Right lobe of liver (tissue), 6 donors: ENCODE data around the gene TARP.

Experiments used
- ATAC-seq, 4 donors: fragments of 200-7000 bp; cut with Tn5 transposase; one replicate each; pipeline ENCODE4 v1.9.1; 2020; ENCODE audit warnings: mild to moderate bottlenecking in 4 of 4, moderate library complexity in 4 of 4
- DNase-seq, 3 donors: peaks; one replicate each; pipeline ENCODE4 v3.0.0-alpha.2; 2020
- H3K27ac ChIP-seq, 3 donors: fragments of 200-600 bp; one replicate each; pipeline ENCODE4 v1.8.0; 2022
- H3K27me3 ChIP-seq, 2 donors: fragments of 200-600 bp; one replicate each; pipeline ENCODE4 v1.8.0; 2022
- H3K36me3 ChIP-seq, 4 donors: fragments of 200-600 bp; sonication (generic) in 1 of 4; one replicate each; pipeline versions ENCODE4 v1.5.1 to v1.8.0; 2017 to 2022; ENCODE audit warnings: control low read depth in 1 of 4
- H3K4me1 ChIP-seq, 4 donors: fragments of 200-600 bp; sonication (generic) in 1 of 4; one replicate each; pipeline versions ENCODE4 v1.5.1 to v1.8.0; 2017 to 2022; ENCODE audit warnings: control low read depth in 1 of 4
- H3K4me3 ChIP-seq, 3 donors: fragments of 200-600 bp; one replicate each; pipeline ENCODE4 v1.8.0; 2022
- H3K9me3 ChIP-seq, 4 donors: fragments of 200-600 bp; sonication (generic) in 1 of 4; one replicate each; pipeline versions ENCODE4 v1.5.1 to v1.8.0; 2017 to 2022; ENCODE audit warnings: control low read depth in 1 of 4
- POLR2A ChIP-seq: fragments of 450-650 bp; IDR thresholded peaks from one replicate; pipeline ENCODE4 v1.6.1; 2017; ENCODE audit warnings: antibody characterized with exemption, mild to moderate bottlenecking
- WGBS: methylation state at CpG from one replicate; pipeline ENCODE4 v1.1.6; 2018; ENCODE audit warnings: low coverage, low lambda C conversion rate; ENCODE audit not compliant: insufficient coverage; ENCODE audit errors: missing lambda C conversion rate; 5-methylcytosine and 5-hydroxymethylcytosine counted together
- intact Hi-C, 2 donors: fragments of 100-400 bp; cut with DNase I; formaldehyde crosslinking; loops; one replicate each; pipeline versions ENCODE4 v1.11.2 to v1.14.1; 2022
- TF ChIP-seq, protein P1 (sequence below), 4 donors: fragments of 200-600 bp in 3 of 4; fragments of 450-650 bp in 1 of 4; IDR thresholded peaks; one replicate each; pipeline versions ENCODE4 v1.5.1 to v1.8.0; 2016 to 2022; ENCODE audit warnings: antibody characterized with exemption in 4 of 4, mild to moderate bottlenecking in 2 of 4
- donor health status: DM: no; HTN: yes; CAD: no.
- donor health status: DM: no; HTN: no; CAD: no.
- donor health status: DM: no; HTN: no; CAD: no.
- donor health status: DM: no; HTN: yes; CAD: no.
- donor health status: DM: no; HTN: yes; CAD: no.

The TARP gene

DNA sequence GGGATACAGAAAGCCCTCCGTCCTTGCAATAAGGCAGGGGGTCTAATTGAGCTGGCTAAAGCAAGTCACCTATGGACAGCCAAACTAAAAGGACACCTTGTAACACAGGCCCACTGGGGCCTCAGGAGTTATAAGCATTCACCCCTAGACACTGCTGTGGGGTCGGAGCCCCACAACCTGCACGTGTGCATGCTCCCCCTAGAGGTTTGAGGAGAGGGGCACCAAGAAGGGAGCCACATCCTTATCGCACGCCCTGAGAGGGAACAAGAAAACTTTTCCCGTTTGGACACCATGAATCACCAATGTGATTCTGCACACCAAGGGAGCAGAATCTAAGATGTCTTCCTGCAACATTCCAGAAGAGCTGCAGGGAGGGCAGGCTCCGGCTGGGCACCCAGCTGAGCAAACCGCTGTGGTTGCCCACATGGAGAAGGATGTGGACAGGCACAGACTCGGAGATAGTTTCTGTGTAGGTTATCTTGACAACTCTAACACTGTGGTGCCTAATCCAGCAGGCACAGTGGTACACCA lies 17.7 kb upstream of the TARP start:
- no peaks in the 10 kb centered on the region for H3K9me3 ChIP-seq
- DNase-seq (no peak), ATAC-seq (no peak)
- no peaks in the 10 kb centered on the region for H3K4me1 ChIP-seq
- no peaks in the 10 kb centered on the region for H3K36me3 ChIP-seq
- intact Hi-C loops, result no loop called here
- no peaks in the 10 kb centered on the region for H3K27me3 ChIP-seq
- TF ChIP-seq POLR2A, result no peak
- TF ChIP-seq, protein P1, sequence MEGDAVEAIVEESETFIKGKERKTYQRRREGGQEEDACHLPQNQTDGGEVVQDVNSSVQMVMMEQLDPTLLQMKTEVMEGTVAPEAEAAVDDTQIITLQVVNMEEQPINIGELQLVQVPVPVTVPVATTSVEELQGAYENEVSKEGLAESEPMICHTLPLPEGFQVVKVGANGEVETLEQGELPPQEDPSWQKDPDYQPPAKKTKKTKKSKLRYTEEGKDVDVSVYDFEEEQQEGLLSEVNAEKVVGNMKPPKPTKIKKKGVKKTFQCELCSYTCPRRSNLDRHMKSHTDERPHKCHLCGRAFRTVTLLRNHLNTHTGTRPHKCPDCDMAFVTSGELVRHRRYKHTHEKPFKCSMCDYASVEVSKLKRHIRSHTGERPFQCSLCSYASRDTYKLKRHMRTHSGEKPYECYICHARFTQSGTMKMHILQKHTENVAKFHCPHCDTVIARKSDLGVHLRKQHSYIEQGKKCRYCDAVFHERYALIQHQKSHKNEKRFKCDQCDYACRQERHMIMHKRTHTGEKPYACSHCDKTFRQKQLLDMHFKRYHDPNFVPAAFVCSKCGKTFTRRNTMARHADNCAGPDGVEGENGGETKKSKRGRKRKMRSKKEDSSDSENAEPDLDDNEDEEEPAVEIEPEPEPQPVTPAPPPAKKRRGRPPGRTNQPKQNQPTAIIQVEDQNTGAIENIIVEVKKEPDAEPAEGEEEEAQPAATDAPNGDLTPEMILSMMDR (IDR thresholded peaks at IDR 0.05), result no peak
- 75% methylated on average over 2 of the region's 9 CpGs for WGBS
- H3K4me3 ChIP-seq, result no peak overlapping the region
- H3K27ac ChIP-seq, result no peak overlapping the region

GRCh38 chr7:38284553-38284952 lies 11.1 kb upstream of the TARP start:
- Histone ChIP-seq H3K9me3 (no peaks in the 10 kb centered on the region), H3K27ac (no peak overlapping the region), H3K4me1 (no peaks in the 10 kb centered on the region), H3K4me3 (no peak overlapping the region), H3K36me3 (no peaks in the 10 kb centered on the region), H3K27me3 (no peaks in the 10 kb centered on the region)
- ATAC-seq (no peak), DNase-seq (no peak)
- intact Hi-C loops, result no loop called here
- no peak for TF ChIP-seq POLR2A
- TF ChIP-seq, protein P1 (IDR thresholded peaks at IDR 0.05), result no peak
- 45% methylated on average over 8 of the region's 8 CpGs for WGBS

DNA sequence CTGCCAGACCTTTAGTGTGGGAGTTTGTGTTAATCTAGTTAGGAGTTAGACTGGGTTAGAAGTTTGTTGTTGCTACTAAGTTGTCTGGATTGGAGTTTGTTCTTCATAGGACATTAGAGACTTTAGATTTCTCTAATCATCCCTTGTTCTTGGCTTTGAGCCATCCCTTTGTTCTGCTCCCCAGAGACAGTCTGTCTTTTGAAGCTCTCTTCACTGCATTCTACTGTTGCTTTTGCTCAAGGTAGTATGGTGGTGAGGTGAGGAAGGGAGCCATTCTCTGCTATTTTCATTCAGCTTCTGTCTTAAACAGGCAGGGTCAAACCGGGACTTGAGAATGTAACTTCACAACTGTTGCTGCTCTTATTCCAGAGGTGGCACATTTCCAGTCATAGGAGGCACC lies 10.4 kb upstream of the TARP start:
- H3K27me3 ChIP-seq, result no peaks in the 10 kb centered on the region
- intact Hi-C loops, result no loop called here
- no peak overlapping the region for H3K4me3 ChIP-seq
- no peaks in the 10 kb centered on the region for H3K36me3 ChIP-seq
- DNase-seq, result no peak
- no peaks in the 10 kb centered on the region for H3K9me3 ChIP-seq
- H3K27ac ChIP-seq, result no peak overlapping the region
- WGBS, result 38% methylated on average over 1 of the region's 1 CpG
- no peaks in the 10 kb centered on the region for H3K4me1 ChIP-seq
- ATAC-seq, result no peak
- TF ChIP-seq POLR2A, result no peak
- TF ChIP-seq, protein P1 (IDR thresholded peaks at IDR 0.05), result no peak

DNA sequence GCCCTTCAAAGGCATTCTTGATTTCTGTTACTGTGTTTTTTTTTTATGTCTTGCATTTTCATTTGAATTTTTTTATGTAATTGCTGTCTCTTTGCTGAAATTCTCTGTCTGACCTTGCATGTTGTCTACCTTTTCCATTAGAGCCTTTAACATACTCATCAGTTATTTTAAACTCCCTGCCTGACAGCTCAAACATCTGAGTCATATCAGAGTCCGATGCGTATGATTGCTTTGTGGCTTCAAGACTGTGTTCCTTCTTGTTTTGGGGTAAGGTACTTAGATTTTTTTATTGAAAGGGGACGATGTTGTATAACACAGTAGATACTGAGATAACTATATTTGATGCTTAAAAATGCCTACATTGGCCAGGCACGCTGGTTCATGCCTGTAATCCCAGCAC lies 9.7 kb upstream of the TARP start:
- Histone ChIP-seq H3K4me3 (no peak overlapping the region), H3K36me3 (no peaks in the 10 kb centered on the region), H3K9me3 (no peaks in the 10 kb centered on the region), H3K4me1 (no peaks in the 10 kb centered on the region), H3K27ac (no peak overlapping the region), H3K27me3 (no peaks in the 10 kb centered on the region)
- DNase-seq, result no peak
- ATAC-seq, result no peak
- TF ChIP-seq, protein P1 (IDR thresholded peaks at IDR 0.05), result no peak
- no peak for TF ChIP-seq POLR2A
- 34% methylated on average over 3 of the region's 4 CpGs for WGBS
- intact Hi-C loops, result no loop called here

DNA sequence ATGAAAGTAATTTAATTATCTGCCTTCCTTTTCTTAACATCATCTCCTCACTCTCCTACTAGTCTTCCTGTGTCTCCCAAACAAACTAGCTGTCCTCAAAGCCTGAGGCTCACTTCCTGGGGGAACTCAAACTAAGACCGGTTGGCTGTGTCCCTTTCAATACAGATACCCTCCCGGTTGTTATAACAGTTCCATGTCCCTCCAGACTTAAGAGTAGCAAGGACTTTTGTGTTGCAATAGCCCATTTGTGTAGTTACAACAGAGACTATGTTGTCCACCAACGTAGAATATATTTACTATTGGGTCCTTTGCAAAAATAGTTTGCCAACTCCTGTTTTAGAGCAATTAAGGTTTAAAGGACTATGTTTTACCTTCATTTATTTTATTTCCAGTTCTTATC lies 8.6 kb upstream of the TARP start:
- intact Hi-C loops, result no loop called here
- 35% methylated on average over 3 of the region's 3 CpGs for WGBS
- no peak for DNase-seq
- H3K4me1 ChIP-seq, result no peaks in the 10 kb centered on the region
- H3K4me3 ChIP-seq, result no peak overlapping the region
- H3K27me3 ChIP-seq, result no peaks in the 10 kb centered on the region
- TF ChIP-seq, protein P1 (IDR thresholded peaks at IDR 0.05), result no peak
- no peak for TF ChIP-seq POLR2A
- H3K36me3 ChIP-seq, result no peaks in the 10 kb centered on the region
- H3K9me3 ChIP-seq, result no peaks in the 10 kb centered on the region
- ATAC-seq, result no peak
- H3K27ac ChIP-seq, result no peak overlapping the region
